ENCODE results near the gene TMEM114.

- TF ChIP-seq GATA3 (IDR thresholded peaks at IDR 0.05; ENCODE audit: low read depth, low read length) (no peak), GATA2 (IDR thresholded peaks at IDR 0.05; ENCODE audit: low read depth, low read length) (no peak)
Measured at GRCh38 chr16:8569650-8570346, 20.5 kb downstream of the TMEM114 start.

Measured in SH-SY5Y (cell line).